Measurements from ENCODE around the gene CST1.

The CST1 gene

GRCh38 chr20:23700931-23701330, 49.8 kb downstream of the CST1 start:
- no peak for DNase-seq

- no peak for DNase-seq
Observed at GRCh38 chr20:23697947-23698346, 52.8 kb downstream of the CST1 start.
